Measurements from ENCODE around the gene NRG3. TPM values are rescaled to one million over a fixed set of nuclear protein-coding genes. Genes with fewer than 3 reads are reported as not detected.

Gene NRG3
- total RNA-seq, 1 donor from 2014 or later: 0.92 TPM

- DNase-seq (ENCODE audit: low read depth): no peak
- H3K4me3 ChIP-seq (ENCODE audit: low read depth, low read length): no peak overlapping the region
- no peak for TF ChIP-seq CTCF (conservative IDR thresholded peaks at IDR 0.05; ENCODE audit: low read depth, low read length)
Observed at GRCh38 chr10:82882722-82883121, 1007.7 kb downstream of the NRG3 start.

GRCh38 chr10:82883603-82884002, 1008.6 kb downstream of the NRG3 start:
- no peak for TF ChIP-seq CTCF (conservative IDR thresholded peaks at IDR 0.05; ENCODE audit: low read depth, low read length)
- DNase-seq (ENCODE audit: low read depth): no peak
- H3K4me3 ChIP-seq (ENCODE audit: low read depth, low read length): no peak overlapping the region

- no peak for TF ChIP-seq CTCF (conservative IDR thresholded peaks at IDR 0.05; ENCODE audit: low read depth, low read length)
- DNase-seq (ENCODE audit: low read depth): no peak
- no peak overlapping the region for H3K4me3 ChIP-seq (ENCODE audit: low read depth, low read length)
Observed at GRCh38 chr10:82887488-82887887, 1012.5 kb downstream of the NRG3 start.

- no peak for TF ChIP-seq CTCF (conservative IDR thresholded peaks at IDR 0.05; ENCODE audit: low read depth, low read length)
- H3K4me3 ChIP-seq (ENCODE audit: low read depth, low read length): no peak overlapping the region
- DNase-seq (ENCODE audit: low read depth): no peak
Observed at GRCh38 chr10:82888809-82889455, 1013.9 kb downstream of the NRG3 start.

- H3K4me3 ChIP-seq (ENCODE audit: low read depth, low read length): no peak overlapping the region
- DNase-seq (ENCODE audit: low read depth): no peak
- TF ChIP-seq CTCF (conservative IDR thresholded peaks at IDR 0.05; ENCODE audit: low read depth, low read length): no peak
Observed at GRCh38 chr10:82889728-82890127, 1014.7 kb downstream of the NRG3 start.

GRCh38 chr10:82890573-82890972, 1015.6 kb downstream of the NRG3 start:
- H3K4me3 ChIP-seq (ENCODE audit: low read depth, low read length): no peak overlapping the region
- TF ChIP-seq CTCF (conservative IDR thresholded peaks at IDR 0.05; ENCODE audit: low read depth, low read length): no peak
- no peak for DNase-seq (ENCODE audit: low read depth)

GRCh38 chr10:82908096-82908495, 1033.1 kb downstream of the NRG3 start:
- no peak for DNase-seq (ENCODE audit: low read depth)
- no peak for TF ChIP-seq CTCF (conservative IDR thresholded peaks at IDR 0.05; ENCODE audit: low read depth, low read length)
- no peak overlapping the region for H3K4me3 ChIP-seq (ENCODE audit: low read depth, low read length)
